SK-N-SH (cell line): ENCODE measurements around the gene PMEPA1.

Experiments
- EP300 ChIP-seq, 2 experiments: IDR thresholded peaks; 2 replicates each; pipeline versions ENCODE4 v1.4.0 to v1.6.1; 2012; ENCODE audit warnings: borderline replicate concordance in 1 of 2, low read depth in 1 of 2, low read length in 1 of 2
- EZH2phosphoT487 ChIP-seq: fragments of 200-600 bp; sonication (generic); IDR thresholded peaks from 2 replicates; pipeline ENCODE4 v1.6.1; 2017; ENCODE audit warnings: low read depth, mixed run types, mild to moderate bottlenecking, antibody characterized with exemption, moderate library complexity, borderline replicate concordance
- FOXJ3 ChIP-seq: sonication (generic); formaldehyde crosslinking; IDR thresholded peaks from 2 replicates; pipeline ENCODE4 v1.5.1; 2020; ENCODE audit warnings: mild to moderate bottlenecking, missing genetic modification reagents
- GABPA ChIP-seq: IDR thresholded peaks from 2 replicates; pipeline ENCODE4 v1.4.0; 2012; ENCODE audit warnings: low read depth, mild to moderate bottlenecking
- NFIC ChIP-seq: IDR thresholded peaks from 2 replicates; pipeline ENCODE4 v1.4.0; 2012; ENCODE audit warnings: borderline replicate concordance
- POLR2AphosphoS5 ChIP-seq: IDR thresholded peaks from 2 replicates; pipeline ENCODE4 v1.6.1; 2012; ENCODE audit warnings: low read depth, low read length
- RAD21 ChIP-seq: IDR thresholded peaks from 2 replicates; pipeline ENCODE4 v1.6.1; 2012; ENCODE audit warnings: mild to moderate bottlenecking, low read length
- SIN3A ChIP-seq: IDR thresholded peaks from 2 replicates; pipeline ENCODE4 v1.6.1; 2012; ENCODE audit warnings: low read depth, mild to moderate bottlenecking, low read length, moderate library complexity, borderline replicate concordance
- SMC3 ChIP-seq: IDR thresholded peaks from 2 replicates; pipeline ENCODE4 v1.6.1; 2012; ENCODE audit warnings: low read depth, low read length, improper control_type of control experiment
- TCF12 ChIP-seq: IDR thresholded peaks from 2 replicates; pipeline ENCODE4 v1.4.0; 2012
- YY1 ChIP-seq: IDR thresholded peaks from 2 replicates; pipeline ENCODE4 v1.4.0; 2012; ENCODE audit warnings: low read depth, mild to moderate bottlenecking
- TF ChIP-seq, protein P1 (sequence below): fragments of 200-600 bp; sonication (generic); IDR thresholded peaks from 2 replicates; pipeline ENCODE4 v1.6.1; 2017; ENCODE audit warnings: antibody characterized with exemption, mild to moderate bottlenecking, moderate library complexity
- TF ChIP-seq, protein P2 (sequence below): fragments of 150-350 bp; IDR thresholded peaks from 2 replicates; pipeline ENCODE4 v1.6.1; 2017; ENCODE audit warnings: antibody characterized with exemption, low read length, low read depth, borderline replicate concordance
- TF ChIP-seq, protein P3 (sequence below): IDR thresholded peaks from 2 replicates; pipeline ENCODE4 v1.6.1; 2012; ENCODE audit warnings: mild to moderate bottlenecking, low read depth, low read length, moderate library complexity

DNA sequence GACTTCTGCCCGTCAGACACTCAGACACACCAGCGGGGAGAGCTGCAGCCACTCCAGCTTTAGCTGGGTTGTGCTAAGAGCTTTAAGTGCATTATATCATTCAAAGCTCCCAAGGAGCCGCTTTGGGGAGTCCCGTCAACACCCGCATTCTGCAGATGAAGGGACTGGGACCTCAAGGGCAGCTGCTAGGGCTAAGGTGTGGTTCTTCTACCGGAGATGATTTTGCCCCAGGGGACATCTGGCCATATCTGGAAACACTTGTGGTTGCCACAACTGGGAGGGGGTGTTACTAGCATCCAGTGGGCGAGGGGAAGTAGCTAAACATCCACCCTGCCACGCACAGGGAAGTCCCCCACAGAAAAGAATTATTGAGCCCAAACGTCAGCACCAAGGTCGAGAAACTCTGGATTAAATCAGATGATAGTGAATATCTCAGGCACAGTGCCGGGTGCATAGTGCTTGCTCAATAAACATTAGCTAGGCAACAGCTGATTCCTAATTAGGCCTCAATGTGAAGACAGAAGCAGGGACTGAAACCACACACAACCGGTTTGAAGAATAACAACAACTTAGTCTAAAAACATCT lies 29.6 kb downstream of the PMEPA1 start:
- TF ChIP-seq, protein P1, sequence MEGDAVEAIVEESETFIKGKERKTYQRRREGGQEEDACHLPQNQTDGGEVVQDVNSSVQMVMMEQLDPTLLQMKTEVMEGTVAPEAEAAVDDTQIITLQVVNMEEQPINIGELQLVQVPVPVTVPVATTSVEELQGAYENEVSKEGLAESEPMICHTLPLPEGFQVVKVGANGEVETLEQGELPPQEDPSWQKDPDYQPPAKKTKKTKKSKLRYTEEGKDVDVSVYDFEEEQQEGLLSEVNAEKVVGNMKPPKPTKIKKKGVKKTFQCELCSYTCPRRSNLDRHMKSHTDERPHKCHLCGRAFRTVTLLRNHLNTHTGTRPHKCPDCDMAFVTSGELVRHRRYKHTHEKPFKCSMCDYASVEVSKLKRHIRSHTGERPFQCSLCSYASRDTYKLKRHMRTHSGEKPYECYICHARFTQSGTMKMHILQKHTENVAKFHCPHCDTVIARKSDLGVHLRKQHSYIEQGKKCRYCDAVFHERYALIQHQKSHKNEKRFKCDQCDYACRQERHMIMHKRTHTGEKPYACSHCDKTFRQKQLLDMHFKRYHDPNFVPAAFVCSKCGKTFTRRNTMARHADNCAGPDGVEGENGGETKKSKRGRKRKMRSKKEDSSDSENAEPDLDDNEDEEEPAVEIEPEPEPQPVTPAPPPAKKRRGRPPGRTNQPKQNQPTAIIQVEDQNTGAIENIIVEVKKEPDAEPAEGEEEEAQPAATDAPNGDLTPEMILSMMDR, result no peak
- TF ChIP-seq SMC3 (no peak), EP300 (IDR thresholded peaks at IDR 0.05; ENCODE audit: borderline replicate concordance in 1 of 2, low read depth in 1 of 2, low read length in 1 of 2) (no peak), NFIC (no peak), SIN3A (no peak), EZH2phosphoT487 (no peak), FOXJ3 (CRISPR knock-in tag) (no peak), RAD21 (no peak), YY1 (no peak), TCF12 (no peak), POLR2AphosphoS5 (no peak), GABPA (no peak)
- TF ChIP-seq, protein P2, sequence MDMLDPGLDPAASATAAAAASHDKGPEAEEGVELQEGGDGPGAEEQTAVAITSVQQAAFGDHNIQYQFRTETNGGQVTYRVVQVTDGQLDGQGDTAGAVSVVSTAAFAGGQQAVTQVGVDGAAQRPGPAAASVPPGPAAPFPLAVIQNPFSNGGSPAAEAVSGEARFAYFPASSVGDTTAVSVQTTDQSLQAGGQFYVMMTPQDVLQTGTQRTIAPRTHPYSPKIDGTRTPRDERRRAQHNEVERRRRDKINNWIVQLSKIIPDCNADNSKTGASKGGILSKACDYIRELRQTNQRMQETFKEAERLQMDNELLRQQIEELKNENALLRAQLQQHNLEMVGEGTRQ, result no peak
- TF ChIP-seq, protein P3, sequence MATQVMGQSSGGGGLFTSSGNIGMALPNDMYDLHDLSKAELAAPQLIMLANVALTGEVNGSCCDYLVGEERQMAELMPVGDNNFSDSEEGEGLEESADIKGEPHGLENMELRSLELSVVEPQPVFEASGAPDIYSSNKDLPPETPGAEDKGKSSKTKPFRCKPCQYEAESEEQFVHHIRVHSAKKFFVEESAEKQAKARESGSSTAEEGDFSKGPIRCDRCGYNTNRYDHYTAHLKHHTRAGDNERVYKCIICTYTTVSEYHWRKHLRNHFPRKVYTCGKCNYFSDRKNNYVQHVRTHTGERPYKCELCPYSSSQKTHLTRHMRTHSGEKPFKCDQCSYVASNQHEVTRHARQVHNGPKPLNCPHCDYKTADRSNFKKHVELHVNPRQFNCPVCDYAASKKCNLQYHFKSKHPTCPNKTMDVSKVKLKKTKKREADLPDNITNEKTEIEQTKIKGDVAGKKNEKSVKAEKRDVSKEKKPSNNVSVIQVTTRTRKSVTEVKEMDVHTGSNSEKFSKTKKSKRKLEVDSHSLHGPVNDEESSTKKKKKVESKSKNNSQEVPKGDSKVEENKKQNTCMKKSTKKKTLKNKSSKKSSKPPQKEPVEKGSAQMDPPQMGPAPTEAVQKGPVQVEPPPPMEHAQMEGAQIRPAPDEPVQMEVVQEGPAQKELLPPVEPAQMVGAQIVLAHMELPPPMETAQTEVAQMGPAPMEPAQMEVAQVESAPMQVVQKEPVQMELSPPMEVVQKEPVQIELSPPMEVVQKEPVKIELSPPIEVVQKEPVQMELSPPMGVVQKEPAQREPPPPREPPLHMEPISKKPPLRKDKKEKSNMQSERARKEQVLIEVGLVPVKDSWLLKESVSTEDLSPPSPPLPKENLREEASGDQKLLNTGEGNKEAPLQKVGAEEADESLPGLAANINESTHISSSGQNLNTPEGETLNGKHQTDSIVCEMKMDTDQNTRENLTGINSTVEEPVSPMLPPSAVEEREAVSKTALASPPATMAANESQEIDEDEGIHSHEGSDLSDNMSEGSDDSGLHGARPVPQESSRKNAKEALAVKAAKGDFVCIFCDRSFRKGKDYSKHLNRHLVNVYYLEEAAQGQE, result no peak
